HEK293 (cell line): ENCODE results near the gene C18orf32.

Experiments used
- CTCF ChIA-PET: fragments of 350-600 bp; formaldehyde crosslinking; extraction: SDS; loops from one replicate; lab custom pipeline; 2021; ENCODE audit warnings: antibody characterized with exemption; lab: Yijun Ruan, JAX
- POLR2A ChIA-PET: fragments of 300-600 bp; formaldehyde crosslinking; extraction: SDS; loops from one replicate; lab custom pipeline; 2020; ENCODE audit warnings: antibody characterized with exemption, inconsistent platforms; lab: Yijun Ruan, JAX
- H3K27ac ChIP-seq: fragments of 200-500 bp; sonication (Bioruptor generic); 2 replicates; pipeline ENCODE4 v1.5.1; 2014; ENCODE audit warnings: low read depth, low read length, control low read depth, inconsistent platforms; ENCODE audit errors: extremely low read depth
- H3K36me3 ChIP-seq, 2 experiments: fragments of 200-500 bp in 1 of 2; sonication (Bioruptor generic) in 1 of 2; 1 replicate in 1 of 2; 2 replicates in 1 of 2; pipeline ENCODE4 v1.5.1; 2014 to 2017; ENCODE audit warnings: inconsistent platforms in 2 of 2, low read length in 2 of 2; ENCODE audit not compliant: control insufficient read depth in 2 of 2, insufficient read depth in 1 of 2
- H3K4me1 ChIP-seq: fragments of 200-500 bp; sonication (Bioruptor generic); 2 replicates; pipeline ENCODE4 v1.5.1; 2014; ENCODE audit warnings: mild to moderate bottlenecking, low read length, inconsistent platforms; ENCODE audit not compliant: control insufficient read depth, insufficient read depth
- H3K4me3 ChIP-seq: 2 replicates; pipeline ENCODE4 v1.5.1; 2011; ENCODE audit warnings: low read depth, mild to moderate bottlenecking, control low read depth, low read length, moderate library complexity
- H3K9me3 ChIP-seq: fragments of 200-500 bp; sonication (Bioruptor generic); 2 replicates; pipeline ENCODE4 v1.5.1; 2014; ENCODE audit warnings: low read depth, low read length, inconsistent platforms; ENCODE audit not compliant: control insufficient read depth, insufficient read depth
- KLF1 ChIP-seq: fragments of 450-650 bp; formaldehyde crosslinking; IDR thresholded peaks from 2 replicates; pipeline ENCODE4 v1.5.1; 2016; ENCODE audit warnings: missing biosample characterization, missing genetic modification characterization
- MEIS1 ChIP-seq: sonication (generic); formaldehyde crosslinking; IDR thresholded peaks from 2 replicates; pipeline ENCODE4 v1.8.1; 2022; ENCODE audit warnings: missing genetic modification reagents, mild to moderate bottlenecking, borderline replicate concordance
- SCRT1 ChIP-seq: fragments of 450-650 bp; formaldehyde crosslinking; IDR thresholded peaks from 2 replicates; pipeline ENCODE4 v1.5.1; 2016; ENCODE audit warnings: missing biosample characterization, missing genetic modification characterization, borderline replicate concordance
- ZBTB20 ChIP-seq: fragments of 450-650 bp; formaldehyde crosslinking; IDR thresholded peaks from 2 replicates; pipeline ENCODE4 v1.5.1; 2016; ENCODE audit warnings: missing biosample characterization, missing genetic modification characterization
- ZNF10 ChIP-seq: fragments of 450-650 bp; formaldehyde crosslinking; IDR thresholded peaks from 2 replicates; pipeline ENCODE4 v1.5.1; 2017; ENCODE audit warnings: missing biosample characterization, missing genetic modification characterization
- ZNF274 ChIP-seq, 2 experiments: fragments of 200-500 bp in 1 of 2; fragments of 450-650 bp in 1 of 2; sonication (Bioruptor generic) in 1 of 2; formaldehyde crosslinking in 1 of 2; IDR thresholded peaks; 2 replicates each; pipeline versions ENCODE4 v1.5.1 to v1.6.1; 2014 to 2016; ENCODE audit warnings: borderline replicate concordance in 1 of 2, inconsistent platforms in 1 of 2, low read length in 1 of 2, missing biosample characterization in 1 of 2, missing genetic modification characterization in 1 of 2
- ZNF510 ChIP-seq: fragments of 450-650 bp; formaldehyde crosslinking; IDR thresholded peaks from 2 replicates; pipeline ENCODE4 v1.5.1; 2018; ENCODE audit warnings: mild to moderate bottlenecking, missing genetic modification characterization, missing biosample characterization; ENCODE audit not compliant: insufficient replicate concordance
- TF ChIP-seq, protein P1 (sequence below): fragments of 450-650 bp; IDR thresholded peaks from 2 replicates; pipeline ENCODE4 v1.5.1; 2018; ENCODE audit warnings: missing biosample characterization, mild to moderate bottlenecking, missing genetic modification characterization
- TF ChIP-seq, protein P2 (sequence below): fragments of 450-650 bp; formaldehyde crosslinking; IDR thresholded peaks from 2 replicates; pipeline ENCODE4 v1.5.1; 2016; ENCODE audit warnings: missing biosample characterization, missing genetic modification characterization
- TF ChIP-seq, protein P3 (sequence below): fragments of 450-650 bp; formaldehyde crosslinking; IDR thresholded peaks from 2 replicates; pipeline ENCODE4 v1.5.1; 2016; ENCODE audit warnings: missing biosample characterization, missing genetic modification characterization

Gene C18orf32

DNA sequence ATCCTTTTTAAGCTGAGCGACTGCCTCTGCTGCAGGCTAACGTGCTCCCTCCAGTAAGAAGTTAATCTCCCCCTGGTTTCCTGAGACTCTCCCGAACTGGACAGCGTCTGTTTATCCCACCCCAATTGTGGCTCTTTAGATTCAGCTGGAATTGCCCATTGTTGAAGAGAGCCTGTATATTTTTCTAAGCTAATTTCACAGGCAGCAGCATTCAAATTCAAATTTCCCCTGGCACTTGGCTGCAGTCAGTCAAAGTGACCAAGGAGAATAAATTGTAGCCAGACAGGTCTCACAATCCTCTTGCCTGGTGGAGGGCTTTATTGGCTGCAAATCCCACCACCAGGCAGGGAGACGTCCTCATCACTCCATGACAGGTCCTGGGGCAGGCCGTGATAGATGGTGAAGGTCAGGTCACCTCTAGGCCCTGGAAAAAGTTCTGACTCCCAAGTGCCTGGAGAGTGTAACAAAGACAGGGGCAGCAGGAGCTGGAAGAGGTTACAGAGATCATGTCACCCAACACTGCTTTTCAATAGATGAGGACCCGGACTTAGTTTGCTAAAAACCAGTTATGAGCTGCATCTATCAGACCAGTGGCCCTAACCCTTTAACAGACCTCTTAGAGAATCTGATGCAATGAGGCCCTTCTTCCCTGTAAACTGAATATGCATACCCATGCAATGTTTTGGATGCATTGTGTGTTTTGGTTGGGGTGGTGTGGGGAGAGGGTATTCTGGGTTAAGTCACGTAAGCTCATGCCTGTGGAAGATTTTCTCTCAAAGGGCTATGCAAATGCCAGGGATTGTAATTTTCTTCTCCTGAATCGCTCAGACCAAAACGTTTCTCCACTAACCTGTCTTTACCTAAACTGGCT, 32.3 kb upstream of the C18orf32 start:
- ChIA-PET POLR2A (interaction anchor here (0.6 kb wide), 1 partner anchor 210 kb away, joined by 9 read pairs; no protein-coding TSS in a partner anchor), CTCF (interaction anchor here (0.5 to 2.1 kb wide), 7 partner anchors 9 to 695 kb away, joined by 3 to 14 read pairs (median 3); no protein-coding TSS in a partner anchor)
- peaks cover 12% of the 10 kb centered on the region for H3K4me1 ChIP-seq
- H3K4me3 ChIP-seq = no peak overlapping the region
- no peak overlapping the region for H3K27ac ChIP-seq
- no peaks in the 10 kb centered on the region for H3K9me3 ChIP-seq
- H3K36me3 ChIP-seq = no peaks in the 10 kb centered on the region
- TF ChIP-seq, protein P1, sequence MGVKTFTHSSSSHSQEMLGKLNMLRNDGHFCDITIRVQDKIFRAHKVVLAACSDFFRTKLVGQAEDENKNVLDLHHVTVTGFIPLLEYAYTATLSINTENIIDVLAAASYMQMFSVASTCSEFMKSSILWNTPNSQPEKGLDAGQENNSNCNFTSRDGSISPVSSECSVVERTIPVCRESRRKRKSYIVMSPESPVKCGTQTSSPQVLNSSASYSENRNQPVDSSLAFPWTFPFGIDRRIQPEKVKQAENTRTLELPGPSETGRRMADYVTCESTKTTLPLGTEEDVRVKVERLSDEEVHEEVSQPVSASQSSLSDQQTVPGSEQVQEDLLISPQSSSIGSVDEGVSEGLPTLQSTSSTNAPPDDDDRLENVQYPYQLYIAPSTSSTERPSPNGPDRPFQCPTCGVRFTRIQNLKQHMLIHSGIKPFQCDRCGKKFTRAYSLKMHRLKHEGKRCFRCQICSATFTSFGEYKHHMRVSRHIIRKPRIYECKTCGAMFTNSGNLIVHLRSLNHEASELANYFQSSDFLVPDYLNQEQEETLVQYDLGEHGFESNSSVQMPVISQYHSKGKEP = peak; percentile 92
- TF ChIP-seq ZBTB20 (tag by site-specific recombination) = peak; percentile 49; the same call in 1 of the 2 replicates
- TF ChIP-seq SCRT1 = no peak
- TF ChIP-seq KLF1 (tag by site-specific recombination) = no peak

DNA sequence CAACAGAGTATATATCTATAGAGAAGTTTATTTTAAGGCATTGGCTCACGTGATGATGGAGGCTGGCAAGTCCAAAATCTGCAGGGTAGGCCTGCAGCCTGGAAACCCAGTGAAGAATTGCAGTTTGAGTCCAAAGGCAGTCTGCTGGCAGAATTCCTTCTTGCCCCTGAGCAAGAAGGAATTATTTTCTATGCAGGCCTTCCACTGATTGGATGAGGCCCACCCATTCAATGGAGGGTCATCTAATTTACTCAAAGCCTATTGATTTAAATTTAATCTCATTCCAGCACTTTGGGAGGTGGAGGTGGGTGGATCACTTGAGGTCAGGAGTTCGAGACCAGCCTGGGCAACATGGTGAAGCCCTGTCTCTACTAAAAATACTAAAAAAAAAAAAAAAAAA, 30.4 kb upstream of the C18orf32 start:
- no peaks in the 10 kb centered on the region for H3K9me3 ChIP-seq
- no peak for TF ChIP-seq MEIS1 (CRISPR knock-in tag)
- peak; percentile 96 for TF ChIP-seq ZNF10 (tag by site-specific recombination)
- no peak overlapping the region for H3K4me3 ChIP-seq
- H3K4me1 ChIP-seq = peaks cover 12% of the 10 kb centered on the region
- POLR2A ChIA-PET = interaction anchor here (0.6 kb wide), 1 partner anchor 474 kb away, joined by 3 read pairs; no protein-coding TSS in a partner anchor
- no peak overlapping the region for H3K27ac ChIP-seq
- no peaks in the 10 kb centered on the region for H3K36me3 ChIP-seq
- CTCF ChIA-PET = interaction anchor here (1.0 kb wide), 1 partner anchor 342 kb away, joined by 6 read pairs; no protein-coding TSS in a partner anchor

DNA sequence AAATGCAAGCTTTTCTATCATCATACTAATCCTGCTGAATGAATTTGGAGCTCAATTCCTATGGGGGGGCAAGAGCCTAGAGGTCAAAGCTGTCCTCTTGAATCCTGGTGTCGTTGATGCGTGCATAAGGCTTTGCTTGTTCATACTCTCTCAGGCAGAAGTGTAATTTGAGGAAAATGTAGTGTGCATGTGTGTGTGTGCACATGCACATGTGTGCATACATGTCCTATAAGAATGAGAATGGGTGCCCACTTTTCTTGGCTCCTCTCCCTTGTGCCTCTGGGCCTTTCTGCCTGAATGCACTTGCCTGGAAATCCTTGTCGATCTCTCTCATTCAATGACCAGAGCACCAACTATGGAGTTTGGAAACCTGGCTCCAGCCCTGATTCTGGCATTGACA, 28.5 kb upstream of the C18orf32 start:
- Histone ChIP-seq H3K4me1 (peaks cover 4% of the 10 kb centered on the region), H3K4me3 (no peak overlapping the region), H3K9me3 (no peaks in the 10 kb centered on the region), H3K36me3 (no peaks in the 10 kb centered on the region), H3K27ac (no peak overlapping the region)
- CTCF ChIA-PET = interaction anchor here (0.7 to 3.1 kb wide), 8 partner anchors 10 to 343 kb away, joined by 3 to 20 read pairs (median 6); no protein-coding TSS in a partner anchor
- TF ChIP-seq, protein P2, sequence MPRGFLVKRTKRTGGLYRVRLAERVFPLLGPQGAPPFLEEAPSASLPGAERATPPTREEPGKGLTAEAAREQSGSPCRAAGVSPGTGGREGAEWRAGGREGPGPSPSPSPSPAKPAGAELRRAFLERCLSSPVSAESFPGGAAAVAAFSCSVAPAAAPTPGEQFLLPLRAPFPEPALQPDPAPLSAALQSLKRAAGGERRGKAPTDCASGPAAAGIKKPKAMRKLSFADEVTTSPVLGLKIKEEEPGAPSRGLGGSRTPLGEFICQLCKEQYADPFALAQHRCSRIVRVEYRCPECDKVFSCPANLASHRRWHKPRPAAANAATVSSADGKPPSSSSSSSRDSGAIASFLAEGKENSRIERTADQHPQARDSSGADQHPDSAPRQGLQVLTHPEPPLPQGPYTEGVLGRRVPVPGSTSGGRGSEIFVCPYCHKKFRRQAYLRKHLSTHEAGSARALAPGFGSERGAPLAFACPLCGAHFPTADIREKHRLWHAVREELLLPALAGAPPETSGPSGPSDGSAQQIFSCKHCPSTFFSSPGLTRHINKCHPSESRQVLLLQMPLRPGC (tag by site-specific recombination) = no peak
- no peak for TF ChIP-seq ZNF274 (IDR thresholded peaks at IDR 0.05; ENCODE audit: low read length)
- TF ChIP-seq ZNF274 (tag by site-specific recombination; IDR thresholded peaks at IDR 0.05; ENCODE audit: borderline replicate concordance) = no peak
- no peak for TF ChIP-seq ZNF510 (tag by site-specific recombination)
- TF ChIP-seq, protein P3, sequence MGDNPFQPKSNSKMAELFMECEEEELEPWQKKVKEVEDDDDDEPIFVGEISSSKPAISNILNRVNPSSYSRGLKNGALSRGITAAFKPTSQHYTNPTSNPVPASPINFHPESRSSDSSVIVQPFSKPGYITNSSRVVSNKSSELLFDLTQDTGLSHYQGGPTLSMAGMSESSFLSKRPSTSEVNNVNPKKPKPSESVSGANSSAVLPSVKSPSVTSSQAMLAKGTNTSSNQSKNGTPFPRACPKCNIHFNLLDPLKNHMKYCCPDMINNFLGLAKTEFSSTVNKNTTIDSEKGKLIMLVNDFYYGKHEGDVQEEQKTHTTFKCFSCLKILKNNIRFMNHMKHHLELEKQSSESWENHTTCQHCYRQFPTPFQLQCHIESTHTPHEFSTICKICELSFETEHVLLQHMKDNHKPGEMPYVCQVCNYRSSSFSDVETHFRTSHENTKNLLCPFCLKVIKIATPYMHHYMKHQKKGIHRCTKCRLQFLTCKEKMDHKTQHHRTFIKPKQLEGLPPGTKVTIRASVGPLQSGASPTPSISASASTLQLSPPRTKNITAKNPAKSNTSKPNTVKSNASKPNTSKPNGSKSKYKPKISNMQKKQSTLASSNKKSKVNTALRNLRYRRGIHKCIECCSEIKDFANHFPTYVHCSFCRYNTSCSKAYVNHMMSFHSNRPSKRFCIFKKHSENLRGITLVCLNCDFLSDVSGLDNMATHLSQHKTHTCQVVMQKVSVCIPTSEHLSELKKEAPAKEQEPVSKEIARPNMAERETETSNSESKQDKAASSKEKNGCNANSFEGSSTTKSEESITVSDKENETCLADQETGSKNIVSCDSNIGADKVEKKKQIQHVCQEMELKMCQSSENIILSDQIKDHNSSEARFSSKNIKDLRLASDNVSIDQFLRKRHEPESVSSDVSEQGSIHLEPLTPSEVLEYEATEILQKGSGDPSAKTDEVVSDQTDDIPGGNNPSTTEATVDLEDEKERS (tag by site-specific recombination) = no peak
- POLR2A ChIA-PET = no interaction called here
